H1 (cell line): ENCODE results near the gene WNT9B. TPM values are rescaled to one million over a fixed set of nuclear protein-coding genes. Genes with fewer than 3 reads are reported as not detected.

Experiments used
- EP300 ChIP-seq, 2 experiments: IDR thresholded peaks; 1 replicate in 1 of 2; 2 replicates in 1 of 2; pipeline ENCODE4 v1.6.1; 2011 to 2012; ENCODE audit warnings: low read depth in 2 of 2, low read length in 2 of 2, mild to moderate bottlenecking in 2 of 2, borderline replicate concordance in 1 of 2, inconsistent platforms in 1 of 2, moderate library complexity in 1 of 2
- JUN ChIP-seq: IDR thresholded peaks from 2 replicates; pipeline ENCODE4 v1.6.1; 2011; ENCODE audit warnings: low read depth, mild to moderate bottlenecking, improper control_type of control experiment, low read length
- MAFK ChIP-seq: IDR thresholded peaks from 2 replicates; pipeline ENCODE4 v1.6.1; 2012; ENCODE audit warnings: low read depth, mild to moderate bottlenecking, improper control_type of control experiment, low read length
- POLR2AphosphoS5 ChIP-seq: IDR thresholded peaks from 2 replicates; pipeline ENCODE4 v1.6.1; 2011; ENCODE audit warnings: low read depth, low read length
- RFX5 ChIP-seq: IDR thresholded peaks from 2 replicates; pipeline ENCODE4 v1.6.1; 2011; ENCODE audit warnings: low read depth, low read length, improper control_type of control experiment, borderline replicate concordance
- SIRT6 ChIP-seq: IDR thresholded peaks from one replicate; pipeline ENCODE4 v1.7.1; 2012; ENCODE audit warnings: low read length, inconsistent platforms
- SP1 ChIP-seq: IDR thresholded peaks from 2 replicates; pipeline ENCODE4 v1.6.1; 2011; ENCODE audit warnings: low read depth, low read length
- polyA plus RNA-seq, 7 experiments: library from polyadenylated mRNA; depleted of rRNA in 3 of 7; stranded (reverse) in 5 of 7; unstranded in 2 of 7; fragments of >200 nt in 5 of 7; fragments of 200-250 nt in 2 of 7; gene quantifications; 1 replicate in 5 of 7; 2 replicates in 1 of 7; 4 replicates in 1 of 7; pipeline versions ENCODE4 v1.2.1 to v1.2.3, GENCODE V29; 2011 to 2013; ENCODE audit warnings: missing spikeins in 2 of 7, mixed read lengths in 2 of 7
- total RNA-seq: library from RNA; stranded (reverse); fragmentation: NEBNext Ultra II Directional; extraction: Animal tissue kit (Norgen Biotek cat#: 25700); gene quantifications from 2 replicates; pipeline ENCODE4 v1.2.1, GENCODE V29; 2021
- TF ChIP-seq, protein P1 (sequence below): IDR thresholded peaks from 2 replicates; pipeline ENCODE4 v1.6.1; 2012; ENCODE audit warnings: inconsistent platforms

Gene WNT9B
- total and polyA plus RNA-seq, 2 of the 8 experiments (the other 6 are each of a cell fraction or from before 2014, with no cell fraction given): 0.21 TPM; not detected in 1

DNA sequence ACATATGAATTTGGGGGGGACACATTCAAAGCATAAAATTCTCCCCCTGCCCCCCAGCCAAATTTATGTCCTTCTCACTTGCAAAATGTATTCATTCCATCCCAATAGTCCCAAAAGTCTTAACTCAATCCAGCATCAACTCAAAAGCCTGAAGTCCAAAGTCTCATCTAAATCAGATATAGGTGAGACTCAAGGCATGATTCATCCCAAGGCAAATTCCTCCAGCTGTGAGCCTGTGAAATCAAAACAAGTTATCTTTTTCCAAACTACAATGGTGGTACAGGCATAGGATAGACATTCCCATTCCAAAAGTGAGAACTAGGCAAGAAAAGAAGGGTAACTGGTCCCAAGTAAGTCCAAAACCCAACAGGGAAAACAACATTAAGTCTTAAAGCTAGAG lies 65.7 kb downstream of the WNT9B start (continued):
- no peak for TF ChIP-seq EP300 (IDR thresholded peaks at IDR 0.05; ENCODE audit: borderline replicate concordance in 1 of 2, low read depth in 2 of 2, low read length in 2 of 2)
- TF ChIP-seq, protein P1, sequence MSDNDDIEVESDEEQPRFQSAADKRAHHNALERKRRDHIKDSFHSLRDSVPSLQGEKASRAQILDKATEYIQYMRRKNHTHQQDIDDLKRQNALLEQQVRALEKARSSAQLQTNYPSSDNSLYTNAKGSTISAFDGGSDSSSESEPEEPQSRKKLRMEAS: no peak
- no peak for TF ChIP-seq MAFK
- TF ChIP-seq SP1: no peak
- TF ChIP-seq POLR2AphosphoS5: no peak
- no peak for TF ChIP-seq RFX5
- TF ChIP-seq JUN: no peak
- no peak for TF ChIP-seq SIRT6
